Gastroesophageal sphincter (tissue), 3 donors: ENCODE data around the gene RIPK1.
"Not testable (repeated sequence)": the region's sequence is repeated elsewhere in the genome, so short reads cannot be mapped to it uniquely, and the experiment has no call there.

Experiments used
- CTCF ChIP-seq, 4 experiments: fragments of 200-600 bp in 2 of 4; fragments of 450-650 bp in 2 of 4; sonication (generic) in 1 of 4; IDR thresholded peaks; one replicate each; pipeline ENCODE4 v1.5.1; 2017 to 2019; ENCODE audit warnings: antibody characterized with exemption in 4 of 4, mild to moderate bottlenecking in 2 of 4, moderate library complexity in 2 of 4
- EP300 ChIP-seq: sonication (generic); formaldehyde crosslinking; IDR thresholded peaks from one replicate; pipeline ENCODE4 v1.6.1; 2017; ENCODE audit warnings: antibody characterized with exemption, mild to moderate bottlenecking

DNA sequence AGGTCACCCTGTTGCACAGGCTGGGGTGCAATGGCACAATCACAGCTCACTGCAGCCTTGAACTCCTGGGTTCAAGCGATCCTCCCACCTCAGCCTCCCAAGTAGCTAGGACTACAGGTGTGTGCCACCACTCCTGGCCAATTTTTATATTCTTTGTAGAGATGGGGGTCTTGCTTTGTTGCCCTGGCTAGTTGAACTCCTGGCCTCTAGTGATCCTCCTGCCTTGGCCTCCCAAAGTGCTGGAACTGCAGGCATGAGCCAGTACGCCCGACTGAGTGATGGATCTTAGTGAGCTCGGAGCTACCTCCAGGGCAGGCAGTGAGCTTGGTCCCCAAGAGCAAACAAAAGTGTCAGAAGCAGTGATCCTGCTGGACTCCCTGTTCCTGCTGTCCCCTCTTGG, 20.3 kb upstream of the RIPK1 start:
- TF ChIP-seq CTCF (IDR thresholded peaks at IDR 0.05); EP300: not testable (repeated sequence)
